Endodermal cell (in vitro differentiated cells): ENCODE measurements around the gene CD276. TPM values are rescaled to one million over a fixed set of nuclear protein-coding genes. Genes with fewer than 3 reads are reported as not detected.

Experiments
- DNase-seq: peaks from one replicate; pipeline ENCODE4 v3.0.0-alpha.2; 2017
- H3K27ac ChIP-seq: 2 replicates; pipeline ENCODE4 v1.5.1; 2013; ENCODE audit warnings: mild to moderate bottlenecking, low read depth, low read length, moderate library complexity
- H3K27me3 ChIP-seq: 2 replicates; pipeline ENCODE4 v1.6.1; 2013; ENCODE audit warnings: mild to moderate bottlenecking, low read length, moderate library complexity; ENCODE audit not compliant: insufficient read depth, control insufficient read depth, poor library complexity, severe bottlenecking
- H3K36me3 ChIP-seq: 2 replicates; pipeline ENCODE4 v1.7.0; 2013; ENCODE audit warnings: mild to moderate bottlenecking, low read length, moderate library complexity; ENCODE audit not compliant: control insufficient read depth, insufficient read depth
- H3K4me1 ChIP-seq: one replicate; pipeline ENCODE4 v1.7.0; 2013; ENCODE audit warnings: low read length; ENCODE audit not compliant: control insufficient read depth, insufficient read depth
- H3K4me3 ChIP-seq: 2 replicates; pipeline ENCODE4 v1.5.1; 2013; ENCODE audit warnings: mild to moderate bottlenecking, low read length, moderate library complexity
- H3K9ac ChIP-seq: 2 replicates; pipeline ENCODE4 v1.6.1; 2013; ENCODE audit warnings: mild to moderate bottlenecking, low read length, moderate library complexity; ENCODE audit not compliant: poor library complexity, severe bottlenecking; ENCODE audit errors: extremely low read depth
- H3K9me3 ChIP-seq: 2 replicates; pipeline ENCODE4 v1.6.1; 2013; ENCODE audit warnings: mild to moderate bottlenecking, low read length, moderate library complexity; ENCODE audit not compliant: control insufficient read depth
- H3K27ac Mint-ChIP-seq: 2 replicates; pipeline ENCODE4 v1.8.0; 2020; ENCODE audit warnings: mixed read lengths
- H3K27me3 Mint-ChIP-seq: 2 replicates; pipeline ENCODE4 v1.8.0; 2021; ENCODE audit warnings: mild to moderate bottlenecking, mixed read lengths; ENCODE audit not compliant: insufficient read depth
- H3K36me3 Mint-ChIP-seq: 2 replicates; pipeline ENCODE4 v1.8.0; 2020; ENCODE audit warnings: low read depth, mixed read lengths
- H3K4me1 Mint-ChIP-seq: 2 replicates; pipeline ENCODE4 v1.8.0; 2020; ENCODE audit warnings: mixed read lengths
- H3K4me3 Mint-ChIP-seq: 2 replicates; pipeline ENCODE4 v1.8.0; 2020; ENCODE audit warnings: mild to moderate bottlenecking, moderate library complexity, mixed read lengths
- H3K9me3 Mint-ChIP-seq: 2 replicates; pipeline ENCODE4 v1.8.0; 2020; ENCODE audit warnings: mild to moderate bottlenecking, mixed read lengths
- WGBS, 2 experiments: methylation state at CpG; one replicate each; pipeline versions ENCODE4 v1.1.5 to v1.1.7; 2013; ENCODE audit warnings: missing lambda C conversion rate in 2 of 2, mixed read lengths in 1 of 2; ENCODE audit not compliant: insufficient coverage in 1 of 2, insufficient read length in 1 of 2; 5-methylcytosine and 5-hydroxymethylcytosine counted together
- total RNA-seq, 2 donors: library from RNA; stranded (reverse); fragmentation: NEBNext Ultra II Directional in 1 of 2; extraction: Animal tissue kit (Norgen Biotek cat#: 25700) in 1 of 2; gene quantifications; 2 replicates in 1 of 2; 3 replicates in 1 of 2; pipeline ENCODE4 v1.2.1, GENCODE V29; 2021
- TF ChIP-seq, protein P1 (sequence below): fragments of 200-600 bp; sonication (generic); conservative IDR thresholded peaks from 2 replicates; pipeline ENCODE4 v1.5.0; 2021; ENCODE audit warnings: antibody characterized with exemption, mild to moderate bottlenecking

Gene CD276
- total RNA-seq, 2 donors from 2014 or later, result 122 to 133 TPM

DNA sequence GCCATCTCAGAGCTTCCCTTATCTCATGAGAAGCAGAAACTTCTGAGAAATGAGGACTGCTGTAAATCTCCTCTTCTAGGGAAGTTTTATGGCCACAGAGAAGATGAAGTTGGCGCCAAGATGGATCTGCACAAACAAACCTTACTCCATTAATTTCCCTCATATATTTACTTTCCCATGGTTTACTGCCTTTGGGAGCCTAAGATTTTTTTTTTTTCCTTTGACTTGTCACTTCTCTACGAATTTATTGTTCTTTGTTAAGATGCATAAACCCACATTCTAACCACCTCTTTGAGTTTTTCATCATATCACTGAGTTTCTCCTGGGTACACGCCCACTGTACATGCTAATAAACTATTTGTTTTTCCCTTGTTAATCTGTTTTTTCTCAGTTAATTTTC is 29.5 kb upstream of the CD276 start:
- 85 to 88% methylated on average over 2 to 3 of the region's 3 CpGs for WGBS, 2 experiments
- no peak for DNase-seq
- H3K27me3 ChIP-seq, result no peaks in the 10 kb centered on the region
- no peak overlapping the region for H3K4me3 ChIP-seq
- no peak overlapping the region for H3K27ac Mint-ChIP-seq
- H3K9me3 Mint-ChIP-seq, result no peaks in the 10 kb centered on the region
- no peaks in the 10 kb centered on the region for H3K4me1 Mint-ChIP-seq
- H3K4me1 ChIP-seq, result no peaks in the 10 kb centered on the region
- no peak overlapping the region for H3K9ac ChIP-seq
- H3K27ac ChIP-seq, result no peak overlapping the region
- TF ChIP-seq, protein P1, sequence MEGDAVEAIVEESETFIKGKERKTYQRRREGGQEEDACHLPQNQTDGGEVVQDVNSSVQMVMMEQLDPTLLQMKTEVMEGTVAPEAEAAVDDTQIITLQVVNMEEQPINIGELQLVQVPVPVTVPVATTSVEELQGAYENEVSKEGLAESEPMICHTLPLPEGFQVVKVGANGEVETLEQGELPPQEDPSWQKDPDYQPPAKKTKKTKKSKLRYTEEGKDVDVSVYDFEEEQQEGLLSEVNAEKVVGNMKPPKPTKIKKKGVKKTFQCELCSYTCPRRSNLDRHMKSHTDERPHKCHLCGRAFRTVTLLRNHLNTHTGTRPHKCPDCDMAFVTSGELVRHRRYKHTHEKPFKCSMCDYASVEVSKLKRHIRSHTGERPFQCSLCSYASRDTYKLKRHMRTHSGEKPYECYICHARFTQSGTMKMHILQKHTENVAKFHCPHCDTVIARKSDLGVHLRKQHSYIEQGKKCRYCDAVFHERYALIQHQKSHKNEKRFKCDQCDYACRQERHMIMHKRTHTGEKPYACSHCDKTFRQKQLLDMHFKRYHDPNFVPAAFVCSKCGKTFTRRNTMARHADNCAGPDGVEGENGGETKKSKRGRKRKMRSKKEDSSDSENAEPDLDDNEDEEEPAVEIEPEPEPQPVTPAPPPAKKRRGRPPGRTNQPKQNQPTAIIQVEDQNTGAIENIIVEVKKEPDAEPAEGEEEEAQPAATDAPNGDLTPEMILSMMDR, result no peak
- no peaks in the 10 kb centered on the region for H3K36me3 ChIP-seq
- H3K4me3 Mint-ChIP-seq, result no peak overlapping the region
- H3K27me3 Mint-ChIP-seq, result peaks cover 1% of the 10 kb centered on the region
- H3K9me3 ChIP-seq, result no peaks in the 10 kb centered on the region
- no peaks in the 10 kb centered on the region for H3K36me3 Mint-ChIP-seq

DNA sequence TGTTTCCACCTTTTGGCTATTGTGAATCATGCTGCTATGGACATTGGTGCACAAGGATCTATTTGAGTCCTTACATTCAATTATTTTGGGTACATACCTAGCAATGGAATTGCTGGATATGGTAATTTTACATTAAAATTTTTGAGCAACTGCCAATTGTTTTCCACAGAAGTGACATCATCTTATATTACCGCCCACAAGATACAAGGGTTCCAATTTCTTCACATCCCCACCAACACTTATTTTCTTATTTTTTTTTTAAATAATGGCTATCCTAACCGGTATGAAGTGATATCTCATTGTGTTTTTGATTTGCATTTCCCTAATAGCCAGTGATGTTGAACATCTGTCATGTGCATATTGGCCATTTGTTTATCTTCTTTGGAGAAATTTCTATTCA is 28.5 kb upstream of the CD276 start:
- no peaks in the 10 kb centered on the region for H3K36me3 ChIP-seq
- H3K27ac ChIP-seq, result no peak overlapping the region
- WGBS, 2 experiments, result 100% methylated on average over 2 of the region's 2 CpGs; no CpG with 5 or more reads in 1 of the 2 experiments
- H3K27me3 ChIP-seq, result no peaks in the 10 kb centered on the region
- TF ChIP-seq, protein P1, result no peak
- no peaks in the 10 kb centered on the region for H3K9me3 ChIP-seq
- Mint-ChIP-seq H3K4me1 (no peaks in the 10 kb centered on the region), H3K27ac (no peak overlapping the region), H3K36me3 (no peaks in the 10 kb centered on the region), H3K4me3 (no peak overlapping the region), H3K9me3 (no peaks in the 10 kb centered on the region), H3K27me3 (peaks cover 5% of the 10 kb centered on the region)
- no peak overlapping the region for H3K9ac ChIP-seq
- no peak overlapping the region for H3K4me3 ChIP-seq
- no peaks in the 10 kb centered on the region for H3K4me1 ChIP-seq
- no peak for DNase-seq

DNA sequence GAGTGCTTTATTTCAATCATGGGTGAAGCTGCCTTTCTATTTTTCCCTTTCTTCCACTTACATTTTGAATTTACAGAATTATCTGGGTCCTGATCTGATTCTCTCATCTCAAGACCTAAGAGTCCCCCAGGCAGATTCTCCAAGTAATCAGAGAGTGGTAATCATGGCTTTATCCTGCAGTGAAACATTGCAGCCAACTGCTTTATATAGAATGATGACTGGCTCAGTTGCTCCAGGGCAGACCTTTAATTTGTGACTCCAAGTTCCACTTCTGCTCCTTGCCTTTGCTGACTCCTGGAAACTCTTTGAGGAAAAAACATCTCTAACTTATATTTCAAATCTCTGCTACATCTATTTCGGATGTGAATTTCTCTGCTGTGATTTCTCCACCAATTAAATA is 25.5 kb upstream of the CD276 start:
- Histone ChIP-seq H3K9ac (no peak overlapping the region), H3K27me3 (no peaks in the 10 kb centered on the region), H3K4me1 (no peaks in the 10 kb centered on the region), H3K4me3 (no peak overlapping the region), H3K9me3 (no peaks in the 10 kb centered on the region), H3K27ac (no peak overlapping the region), H3K36me3 (no peaks in the 10 kb centered on the region)
- TF ChIP-seq, protein P1, result no peak
- Mint-ChIP-seq H3K9me3 (no peaks in the 10 kb centered on the region), H3K27ac (no peak overlapping the region), H3K4me1 (no peaks in the 10 kb centered on the region), H3K36me3 (no peaks in the 10 kb centered on the region), H3K27me3 (peaks cover 6% of the 10 kb centered on the region), H3K4me3 (no peak overlapping the region)
- WGBS, 2 experiments, result 94 to 100% methylated on average over 1 of the region's 1 CpG
- DNase-seq, result no peak
